Activated naive CD4-positive, alpha-beta T cell treated with anti-CD3 and anti-CD28 coated beads, Interleukin-2, amount 50 U/mL, for 24 hours (primary cell): Measurements from ENCODE around the gene CDKL1.
A peak's percentile ranks its signal among the peaks of the same experiment; 100 is the strongest.

Experiments
- H3K27ac Mint-ChIP-seq: one replicate; pipeline ENCODE4 v1.8.0; 2021; ENCODE audit warnings: mild to moderate bottlenecking, mixed read lengths
- H3K27me3 Mint-ChIP-seq: one replicate; pipeline ENCODE4 v1.8.0; 2021; ENCODE audit warnings: mixed read lengths
- H3K36me3 Mint-ChIP-seq: one replicate; pipeline ENCODE4 v1.8.0; 2021; ENCODE audit warnings: mixed read lengths
- H3K4me1 Mint-ChIP-seq: one replicate; pipeline ENCODE4 v1.8.0; 2021; ENCODE audit warnings: mixed read lengths
- H3K4me3 Mint-ChIP-seq: one replicate; pipeline ENCODE4 v1.8.0; 2021; ENCODE audit warnings: mild to moderate bottlenecking, mixed read lengths
- H3K9me3 Mint-ChIP-seq: one replicate; pipeline ENCODE4 v1.8.0; 2021; ENCODE audit warnings: mixed read lengths

Gene CDKL1

DNA sequence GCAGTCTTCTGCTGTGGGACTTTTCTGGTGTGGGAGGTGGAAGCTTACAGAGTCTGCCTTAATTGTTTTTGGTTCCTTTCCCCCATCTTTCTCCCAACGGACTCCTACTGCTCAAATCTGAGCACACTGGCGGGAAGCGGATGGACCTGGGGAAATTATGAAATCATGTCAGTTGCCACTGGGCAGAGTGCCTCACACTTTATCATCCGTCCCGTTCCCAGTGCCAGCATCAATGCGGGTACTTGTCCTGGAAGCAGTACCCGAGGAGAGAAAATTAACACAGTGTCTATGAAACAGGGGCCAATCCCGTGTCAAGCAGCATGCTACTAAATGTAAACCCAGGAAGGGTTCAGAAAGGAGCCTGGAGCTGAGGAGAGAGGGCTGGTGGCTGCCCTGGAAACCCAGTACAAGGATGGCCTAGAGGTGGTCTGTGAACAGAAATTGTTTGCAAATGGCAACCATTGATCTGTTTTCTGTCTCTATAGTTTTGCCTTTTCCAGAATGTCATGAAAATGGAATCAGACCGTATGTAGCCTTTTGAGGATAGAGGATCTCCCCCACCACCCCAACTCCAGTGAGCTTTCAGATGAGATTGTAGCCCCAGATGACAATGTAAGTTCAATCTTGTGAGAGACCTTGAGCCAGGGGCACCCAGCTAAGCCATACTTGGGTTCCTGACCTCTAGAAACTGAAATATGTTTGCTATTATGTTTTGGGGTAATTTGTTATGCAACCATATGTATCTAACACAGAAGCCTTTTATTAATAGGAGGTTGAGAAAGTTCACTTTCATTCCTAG, 908 bp upstream of the CDKL1 start:
- peak overlapping the region; percentile 86 for H3K4me3 Mint-ChIP-seq
- H3K27ac Mint-ChIP-seq: peak overlapping the region; percentile 81
- peaks cover 2% of the 10 kb centered on the region for H3K27me3 Mint-ChIP-seq
- no peaks in the 10 kb centered on the region for H3K36me3 Mint-ChIP-seq
- H3K9me3 Mint-ChIP-seq: no peaks in the 10 kb centered on the region
- H3K4me1 Mint-ChIP-seq: peaks cover 16% of the 10 kb centered on the region

DNA sequence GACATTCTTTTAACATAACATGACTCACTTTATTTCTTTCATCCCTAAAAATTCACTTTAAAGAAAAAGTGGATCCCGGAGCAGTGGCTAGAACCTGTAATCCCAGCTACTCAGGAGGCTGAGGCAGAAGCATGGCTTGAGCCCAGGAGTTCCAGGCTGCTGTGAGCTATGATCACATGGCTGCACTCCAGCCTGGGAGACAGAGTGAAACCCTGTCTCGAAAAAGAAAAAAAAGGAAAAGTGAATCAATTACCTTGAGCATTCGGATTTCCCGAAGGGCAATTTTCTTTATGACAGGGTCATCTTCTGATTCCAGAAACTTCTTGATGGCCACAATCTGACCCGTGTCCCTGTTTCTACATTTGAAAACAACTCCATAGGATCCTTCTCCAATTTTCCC, 1.2 kb downstream of the CDKL1 start:
- H3K4me3 Mint-ChIP-seq: peak overlapping the region; percentile 95
- peaks cover 16% of the 10 kb centered on the region for H3K4me1 Mint-ChIP-seq
- peaks cover 2% of the 10 kb centered on the region for H3K27me3 Mint-ChIP-seq
- H3K27ac Mint-ChIP-seq: no peak overlapping the region
- H3K9me3 Mint-ChIP-seq: no peaks in the 10 kb centered on the region
- H3K36me3 Mint-ChIP-seq: no peaks in the 10 kb centered on the region

DNA sequence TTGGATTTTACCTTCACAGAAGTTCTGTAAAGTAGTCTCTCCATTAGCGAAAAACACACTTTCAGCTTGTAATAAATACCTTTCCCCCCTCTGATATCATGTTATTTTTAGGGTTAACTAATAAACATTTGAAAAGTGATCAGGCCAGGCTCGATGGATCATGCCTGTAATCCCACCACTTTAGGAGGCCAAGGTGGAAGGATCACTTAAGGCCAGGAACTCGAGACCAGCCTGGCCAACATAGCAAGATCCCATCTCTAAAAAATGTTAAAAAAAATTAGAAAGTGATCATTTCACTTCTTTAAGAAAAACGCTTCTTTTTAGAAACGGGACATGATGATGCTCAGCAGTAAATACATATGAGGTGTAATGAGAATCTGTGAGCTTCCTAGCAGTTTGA, 2.0 kb downstream of the CDKL1 start:
- peaks cover 16% of the 10 kb centered on the region for H3K4me1 Mint-ChIP-seq

DNA sequence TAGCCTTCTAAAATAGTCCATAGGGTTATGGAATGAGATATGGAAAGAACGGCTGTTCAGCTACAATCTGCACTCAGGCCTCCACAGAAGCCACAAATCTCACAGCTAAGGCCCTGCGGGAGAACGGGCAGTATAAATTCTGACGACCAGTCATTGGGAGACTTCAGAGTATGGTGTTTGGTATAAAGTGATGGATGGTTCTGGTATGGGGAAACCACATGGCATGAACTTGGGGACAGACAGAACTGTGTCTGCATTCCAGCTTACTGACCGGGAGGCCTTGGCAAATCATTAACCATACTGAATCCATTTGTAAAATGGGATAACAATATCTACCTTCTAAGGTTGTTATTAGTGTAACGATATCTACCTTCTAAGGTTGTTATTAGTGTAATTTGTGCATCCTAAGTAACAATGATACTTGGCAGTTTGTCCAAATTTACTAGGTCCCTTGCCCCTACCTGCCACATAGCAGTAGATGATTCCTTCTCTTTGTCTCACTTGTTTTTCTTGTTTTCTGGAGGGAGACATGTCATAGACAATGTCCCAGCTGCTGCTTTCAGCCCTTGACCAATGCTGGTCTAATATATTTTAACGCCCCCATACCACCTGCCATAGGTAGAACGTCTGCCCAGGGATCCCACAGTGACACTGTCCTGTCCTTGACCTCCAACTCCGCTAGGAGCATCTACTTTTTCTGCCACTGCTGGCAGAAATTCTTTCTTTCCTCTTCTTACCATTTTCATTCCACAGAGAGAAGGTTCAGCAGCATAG, 6.8 kb downstream of the CDKL1 start:
- Mint-ChIP-seq H3K27ac (no peak overlapping the region), H3K4me3 (no peak overlapping the region), H3K36me3 (no peaks in the 10 kb centered on the region), H3K27me3 (no peaks in the 10 kb centered on the region), H3K4me1 (no peaks in the 10 kb centered on the region), H3K9me3 (no peaks in the 10 kb centered on the region)

More for the DNA sequence above, 2.0 kb downstream of the CDKL1 start:
- H3K9me3 Mint-ChIP-seq: no peaks in the 10 kb centered on the region
- H3K4me3 Mint-ChIP-seq: peak overlapping the region; percentile 28
- H3K27ac Mint-ChIP-seq: no peak overlapping the region
- H3K36me3 Mint-ChIP-seq: no peaks in the 10 kb centered on the region
- peaks cover 2% of the 10 kb centered on the region for H3K27me3 Mint-ChIP-seq

DNA sequence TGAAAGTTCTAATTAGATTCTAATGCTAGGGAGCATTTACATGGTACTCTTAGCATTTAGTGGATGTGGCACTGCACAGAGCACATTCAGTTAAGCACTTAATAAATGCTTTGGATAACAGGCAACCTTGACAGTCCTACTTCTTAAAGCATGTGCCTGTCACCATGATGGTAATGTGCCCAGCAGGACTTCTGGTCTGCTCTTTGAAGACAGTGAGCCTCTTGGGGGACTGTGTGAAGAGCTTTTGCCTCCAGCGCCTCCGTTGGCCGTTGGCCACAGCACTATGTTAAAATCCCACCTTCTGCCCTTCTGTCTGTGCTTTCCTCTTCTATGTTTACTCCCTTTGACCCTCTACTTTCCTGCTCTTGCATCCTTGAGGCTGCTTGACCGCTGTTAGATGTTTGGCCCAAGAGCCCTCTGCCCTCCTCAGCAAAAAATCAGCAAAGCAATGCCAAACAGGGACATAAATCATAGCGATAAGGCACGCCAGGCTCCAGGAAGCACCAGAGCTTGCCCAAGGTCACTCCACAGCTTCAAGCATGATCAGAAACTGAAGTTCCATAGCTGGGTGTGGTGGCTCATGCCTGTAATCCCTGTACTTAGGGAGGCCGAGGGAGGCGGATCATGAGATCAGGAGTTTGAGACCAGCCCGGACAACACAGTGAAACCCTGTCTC, 8.3 kb downstream of the CDKL1 start:
- H3K9me3 Mint-ChIP-seq: no peaks in the 10 kb centered on the region
- H3K36me3 Mint-ChIP-seq: no peaks in the 10 kb centered on the region
- H3K27me3 Mint-ChIP-seq: no peaks in the 10 kb centered on the region
- no peaks in the 10 kb centered on the region for H3K4me1 Mint-ChIP-seq
- no peak overlapping the region for H3K27ac Mint-ChIP-seq
- no peak overlapping the region for H3K4me3 Mint-ChIP-seq

DNA sequence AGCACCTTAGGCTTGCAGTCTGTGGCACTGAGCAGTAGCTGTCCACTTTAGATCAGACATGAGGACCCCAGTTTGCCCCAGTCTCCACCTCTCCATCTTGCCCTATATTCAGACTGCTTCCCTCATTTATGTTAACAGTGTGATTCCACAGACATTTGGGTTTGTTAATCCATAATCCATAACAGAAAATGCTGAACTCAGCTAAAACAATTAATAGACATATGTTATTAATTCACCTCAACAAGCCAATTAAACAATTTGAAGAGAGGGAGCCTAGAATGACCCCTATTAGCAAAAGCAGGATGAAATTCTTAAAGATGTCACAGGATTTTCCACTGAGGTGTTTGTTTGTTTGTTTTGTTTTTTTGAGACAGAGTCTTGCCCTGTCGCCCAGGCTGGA, 9.1 kb downstream of the CDKL1 start:
- H3K27me3 Mint-ChIP-seq: no peaks in the 10 kb centered on the region
- H3K27ac Mint-ChIP-seq: no peak overlapping the region
- no peaks in the 10 kb centered on the region for H3K4me1 Mint-ChIP-seq
- no peaks in the 10 kb centered on the region for H3K9me3 Mint-ChIP-seq
- no peaks in the 10 kb centered on the region for H3K36me3 Mint-ChIP-seq
- H3K4me3 Mint-ChIP-seq: no peak overlapping the region

DNA sequence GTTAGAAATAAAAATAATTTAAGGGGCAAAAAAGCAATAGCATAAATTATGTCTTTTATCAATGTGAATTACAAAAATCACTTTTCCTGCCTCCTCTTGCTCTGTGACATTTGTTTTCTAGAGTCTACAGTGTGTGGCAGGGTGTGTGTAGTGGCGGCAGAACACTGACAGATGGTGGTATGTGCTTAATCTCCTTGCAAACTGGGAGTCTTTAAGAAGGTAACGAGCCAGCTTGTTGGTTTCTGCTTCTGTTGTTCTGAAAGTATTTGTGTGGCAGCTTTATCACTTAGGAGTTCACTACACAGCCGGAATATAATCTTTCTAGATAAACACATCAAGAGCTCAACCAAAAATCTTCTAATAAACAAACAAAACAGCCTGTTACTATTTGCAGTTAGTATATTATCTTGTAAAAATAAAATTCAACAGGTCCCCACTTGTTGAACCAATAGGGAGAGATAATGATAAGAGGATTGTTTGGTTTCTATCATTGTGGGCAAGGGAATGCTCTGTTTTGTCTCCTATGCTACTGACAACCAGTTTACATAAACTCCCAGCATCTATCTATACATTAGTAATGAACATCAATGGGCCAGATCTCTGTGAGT, 13.0 kb downstream of the CDKL1 start:
- Mint-ChIP-seq H3K9me3 (no peaks in the 10 kb centered on the region), H3K27me3 (no peaks in the 10 kb centered on the region), H3K27ac (no peak overlapping the region), H3K36me3 (no peaks in the 10 kb centered on the region), H3K4me1 (no peaks in the 10 kb centered on the region), H3K4me3 (no peak overlapping the region)

DNA sequence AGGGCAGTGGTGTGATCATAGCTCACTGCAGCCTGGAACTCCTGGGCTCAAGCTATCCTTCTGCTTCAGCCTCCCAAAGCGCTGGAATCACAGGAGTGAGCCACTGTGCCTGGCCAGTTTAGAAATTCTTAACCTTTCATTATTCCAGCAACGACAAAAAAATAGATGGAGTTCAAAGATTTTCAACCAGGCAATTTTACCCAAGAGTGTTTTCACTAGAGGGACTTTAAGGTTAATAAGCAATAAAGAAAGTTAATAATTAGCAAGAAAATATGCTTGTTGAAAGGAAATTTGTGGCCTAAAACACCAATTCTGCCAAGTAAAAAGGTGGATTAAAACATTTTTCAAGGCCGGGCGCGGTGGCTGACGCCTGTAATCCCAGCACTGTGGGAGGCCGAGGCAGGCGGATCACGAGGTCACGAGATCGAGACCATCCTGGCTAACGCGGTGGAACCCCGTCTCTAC, 14.8 kb downstream of the CDKL1 start:
- Mint-ChIP-seq H3K9me3 (no peaks in the 10 kb centered on the region), H3K27ac (no peak overlapping the region), H3K36me3 (no peaks in the 10 kb centered on the region), H3K27me3 (no peaks in the 10 kb centered on the region), H3K4me1 (no peaks in the 10 kb centered on the region), H3K4me3 (no peak overlapping the region)

DNA sequence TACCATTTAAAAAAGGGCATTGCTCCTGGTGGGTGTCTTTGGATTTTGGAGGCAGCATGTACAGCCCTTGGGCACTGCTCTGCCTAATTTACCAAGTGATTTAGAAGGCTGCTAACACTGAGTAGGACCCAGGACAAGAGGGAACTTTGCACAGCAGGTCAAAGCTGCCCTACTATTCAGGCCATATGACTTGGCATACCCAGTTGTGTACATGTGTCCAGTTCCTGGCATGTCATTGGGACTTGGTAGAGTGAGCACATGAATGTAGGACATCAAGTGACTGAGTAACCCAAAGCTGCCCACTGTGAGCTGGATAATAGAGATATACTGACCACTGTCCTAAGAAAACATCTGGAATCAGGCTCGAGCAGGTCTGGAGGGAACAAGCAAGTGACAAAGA, 15.7 kb downstream of the CDKL1 start:
- H3K27ac Mint-ChIP-seq: no peak overlapping the region
- H3K36me3 Mint-ChIP-seq: no peaks in the 10 kb centered on the region
- H3K4me3 Mint-ChIP-seq: no peak overlapping the region
- no peaks in the 10 kb centered on the region for H3K4me1 Mint-ChIP-seq
- H3K9me3 Mint-ChIP-seq: no peaks in the 10 kb centered on the region
- no peaks in the 10 kb centered on the region for H3K27me3 Mint-ChIP-seq

DNA sequence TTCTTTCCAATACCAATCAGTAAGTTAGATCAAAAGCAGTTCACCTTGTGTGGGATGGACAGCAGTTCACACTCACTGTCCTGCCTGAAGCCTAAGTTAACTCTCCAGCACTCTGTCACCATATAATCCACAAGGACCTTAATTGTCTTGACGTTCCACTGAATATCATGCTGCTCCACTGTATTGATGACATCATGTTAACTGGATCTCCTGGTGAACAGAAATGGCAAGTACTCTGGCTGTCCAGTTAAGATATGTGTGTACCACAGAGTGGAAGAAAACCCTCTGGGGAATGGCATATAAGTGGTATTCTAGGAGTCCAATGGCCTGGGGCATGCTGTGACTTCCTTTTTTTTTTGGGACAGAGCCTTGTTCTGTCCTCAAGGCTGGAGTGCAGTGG, 16.2 kb downstream of the CDKL1 start:
- Mint-ChIP-seq H3K36me3 (no peaks in the 10 kb centered on the region), H3K9me3 (no peaks in the 10 kb centered on the region), H3K27me3 (no peaks in the 10 kb centered on the region), H3K4me3 (no peak overlapping the region), H3K4me1 (no peaks in the 10 kb centered on the region), H3K27ac (no peak overlapping the region)

DNA sequence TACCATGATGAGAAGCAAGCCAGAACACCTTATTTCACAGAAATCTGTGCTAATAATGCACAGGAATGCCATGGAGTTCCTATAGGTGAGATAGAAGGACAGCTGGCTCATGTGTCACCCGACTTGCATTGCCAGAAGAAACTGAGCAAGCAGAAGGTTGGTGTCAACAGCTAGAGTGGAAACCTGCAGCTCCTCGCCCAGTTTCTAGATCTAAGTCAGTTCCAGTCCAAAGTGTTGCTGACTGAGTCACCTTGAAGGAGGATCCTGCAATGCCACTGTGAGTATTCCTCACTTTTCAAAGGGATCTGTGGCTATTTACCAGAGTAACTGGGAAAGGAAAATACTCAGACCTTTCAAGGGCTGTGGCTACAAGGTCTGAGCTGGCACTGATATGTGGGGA, 17.1 kb downstream of the CDKL1 start:
- no peaks in the 10 kb centered on the region for H3K9me3 Mint-ChIP-seq
- H3K27me3 Mint-ChIP-seq: no peaks in the 10 kb centered on the region
- no peak overlapping the region for H3K4me3 Mint-ChIP-seq
- no peak overlapping the region for H3K27ac Mint-ChIP-seq
- no peaks in the 10 kb centered on the region for H3K36me3 Mint-ChIP-seq
- no peaks in the 10 kb centered on the region for H3K4me1 Mint-ChIP-seq

DNA sequence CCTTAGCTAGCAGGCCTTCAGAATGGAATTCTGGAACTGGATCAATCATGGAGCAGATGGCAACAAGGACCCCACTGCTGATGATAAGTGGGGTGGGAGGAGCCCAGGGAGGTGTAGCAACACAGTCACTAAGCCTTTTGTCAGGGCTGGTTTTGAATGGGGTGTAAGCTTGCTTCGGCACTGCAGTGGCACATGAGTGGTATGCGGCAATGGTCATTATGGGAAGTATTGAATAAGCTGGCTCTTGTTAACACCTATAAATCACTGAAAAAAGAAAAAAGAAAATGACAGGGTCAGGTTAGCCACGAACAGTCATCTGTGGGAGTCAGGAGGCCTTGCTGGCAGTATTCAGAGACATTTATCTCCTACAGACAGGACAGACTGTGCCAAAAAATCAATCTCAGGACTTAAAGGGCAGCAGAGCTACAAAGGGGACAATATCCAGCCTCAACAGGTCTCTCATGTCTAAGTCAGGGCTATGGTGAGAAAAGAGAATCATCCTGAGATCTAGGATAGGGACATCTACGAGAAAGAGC, 19.1 kb downstream of the CDKL1 start:
- H3K27me3 Mint-ChIP-seq: peaks cover 2% of the 10 kb centered on the region
- H3K36me3 Mint-ChIP-seq: no peaks in the 10 kb centered on the region
- no peak overlapping the region for H3K4me3 Mint-ChIP-seq
- no peaks in the 10 kb centered on the region for H3K4me1 Mint-ChIP-seq
- no peak overlapping the region for H3K27ac Mint-ChIP-seq
- no peaks in the 10 kb centered on the region for H3K9me3 Mint-ChIP-seq

DNA sequence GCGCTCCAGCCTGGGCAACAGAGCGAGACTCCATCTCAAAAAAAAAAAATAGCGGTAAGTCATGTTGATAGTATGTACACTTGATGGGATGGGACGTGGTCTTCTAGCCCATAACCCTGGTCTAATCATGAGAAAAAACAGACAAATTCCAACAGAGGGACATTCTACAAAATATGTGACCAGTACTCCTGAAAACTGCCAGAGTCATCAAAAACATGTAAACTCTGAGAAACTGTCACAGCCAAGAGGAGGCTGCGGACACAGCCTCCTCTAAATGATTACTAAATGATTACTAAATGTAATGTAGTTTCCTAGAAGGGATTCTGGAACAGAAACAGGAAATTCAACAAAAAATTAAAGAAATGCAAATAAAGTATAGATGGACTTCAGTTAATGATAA, 20.9 kb downstream of the CDKL1 start:
- Mint-ChIP-seq H3K4me3 (no peak overlapping the region), H3K9me3 (no peaks in the 10 kb centered on the region), H3K27me3 (peaks cover 2% of the 10 kb centered on the region), H3K4me1 (no peaks in the 10 kb centered on the region), H3K36me3 (no peaks in the 10 kb centered on the region), H3K27ac (no peak overlapping the region)

DNA sequence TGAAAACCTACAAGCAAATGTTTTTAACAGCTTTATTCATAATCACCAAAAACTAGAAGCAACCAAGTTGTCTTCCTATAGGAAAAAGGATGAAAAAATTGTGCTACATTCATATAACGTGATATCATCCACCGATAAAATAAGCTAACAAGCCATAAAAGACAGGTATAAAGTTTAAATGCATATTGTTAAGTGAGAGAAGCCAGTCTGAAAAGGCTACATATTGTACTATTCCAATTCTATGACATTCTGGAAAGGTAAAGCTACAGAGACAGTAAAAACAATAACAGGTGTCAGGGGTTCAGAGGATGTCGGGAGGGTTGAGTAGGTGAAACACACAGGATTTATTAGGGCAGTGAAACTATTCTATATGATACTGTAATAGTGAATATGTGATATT, 22.7 kb downstream of the CDKL1 start:
- H3K36me3 Mint-ChIP-seq: no peaks in the 10 kb centered on the region
- no peaks in the 10 kb centered on the region for H3K4me1 Mint-ChIP-seq
- no peaks in the 10 kb centered on the region for H3K9me3 Mint-ChIP-seq
- peaks cover 2% of the 10 kb centered on the region for H3K27me3 Mint-ChIP-seq
- H3K4me3 Mint-ChIP-seq: no peak overlapping the region
- H3K27ac Mint-ChIP-seq: no peak overlapping the region

DNA sequence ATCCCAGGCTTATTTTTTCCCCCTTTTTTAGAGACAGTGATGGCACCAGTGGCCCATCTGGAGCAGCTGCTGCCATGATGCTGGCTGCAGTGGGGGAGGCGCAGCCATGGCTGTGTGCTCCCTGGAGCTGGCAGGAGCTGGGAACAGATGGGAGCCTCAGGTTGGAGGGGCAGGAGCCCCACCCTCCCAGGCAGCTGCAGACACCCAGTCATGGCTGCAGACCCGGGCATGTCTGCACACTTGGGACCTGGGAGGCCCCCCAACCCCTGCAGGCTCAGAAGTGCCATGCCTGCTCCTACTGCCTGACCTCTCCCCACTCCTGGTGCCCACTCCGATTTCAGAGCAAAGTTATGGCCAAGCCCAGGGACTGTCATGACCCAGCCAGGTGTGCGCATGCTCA, 25.1 kb downstream of the CDKL1 start:
- no peak overlapping the region for H3K4me3 Mint-ChIP-seq
- H3K27me3 Mint-ChIP-seq: peaks cover 2% of the 10 kb centered on the region
- H3K9me3 Mint-ChIP-seq: no peaks in the 10 kb centered on the region
- H3K27ac Mint-ChIP-seq: no peak overlapping the region
- H3K4me1 Mint-ChIP-seq: peaks cover 4% of the 10 kb centered on the region
- no peaks in the 10 kb centered on the region for H3K36me3 Mint-ChIP-seq
